Loucy (cell line): ENCODE results near the gene TBC1D12.

Experiments used
- H2AFZ ChIP-seq: fragments of 200-600 bp; sonication (generic); 2 replicates; pipeline ENCODE4 v1.6.0; 2016; ENCODE audit warnings: antibody characterized with exemption, mild to moderate bottlenecking, low read length, moderate library complexity
- H3F3A ChIP-seq: fragments of 200-600 bp; 2 replicates; pipeline ENCODE4 v1.6.0; 2016; ENCODE audit warnings: antibody characterized with exemption, low read depth, mild to moderate bottlenecking
- H3K27me3 ChIP-seq: fragments of 200-600 bp; sonication (generic); 2 replicates; pipeline ENCODE4 v1.6.1; 2014; ENCODE audit warnings: low read length, mild to moderate bottlenecking; ENCODE audit not compliant: insufficient read depth, poor library complexity, severe bottlenecking
- H3K36me3 ChIP-seq: fragments of 200-600 bp; sonication (generic); 2 replicates; pipeline ENCODE4 v1.6.1; 2016; ENCODE audit warnings: low read length; ENCODE audit not compliant: insufficient read depth
- H3K4me1 ChIP-seq: fragments of 200-600 bp; sonication (generic); 2 replicates; pipeline ENCODE4 v1.5.1; 2014; ENCODE audit warnings: low read length, mild to moderate bottlenecking; ENCODE audit not compliant: insufficient read depth, poor library complexity, severe bottlenecking
- H3K4me2 ChIP-seq: fragments of 200-600 bp; sonication (generic); 2 replicates; pipeline ENCODE4 v1.6.0; 2014; ENCODE audit warnings: antibody characterized with exemption, low read length, low read depth, mild to moderate bottlenecking; ENCODE audit not compliant: poor library complexity, severe bottlenecking
- H3K4me3 ChIP-seq: fragments of 200-600 bp; sonication (generic); 2 replicates; pipeline ENCODE4 v1.5.1; 2014; ENCODE audit warnings: low read length, mild to moderate bottlenecking, mixed read lengths; ENCODE audit not compliant: poor library complexity, severe bottlenecking
- H3K79me2 ChIP-seq: fragments of 200-600 bp; sonication (generic); 2 replicates; pipeline ENCODE4 v1.6.1; 2014; ENCODE audit warnings: low read length; ENCODE audit not compliant: insufficient read depth
- H3K9ac ChIP-seq: fragments of 200-600 bp; sonication (generic); 2 replicates; pipeline ENCODE4 v1.6.0; 2014; ENCODE audit warnings: mild to moderate bottlenecking, low read depth, low read length, moderate library complexity; ENCODE audit not compliant: poor library complexity, severe bottlenecking
- H3K9me2 ChIP-seq: fragments of 200-600 bp; sonication (generic); replicated peaks from 2 replicates; pipeline ENCODE4 v1.6.1; 2016; ENCODE audit warnings: low read depth, low read length, mixed read lengths
- H3K9me3 ChIP-seq: fragments of 200-600 bp; sonication (generic); 2 replicates; pipeline ENCODE4 v1.6.1; 2014; ENCODE audit warnings: mild to moderate bottlenecking, antibody characterized with exemption, low read length, low read depth; ENCODE audit not compliant: insufficient read depth
- H4K20me1 ChIP-seq: fragments of 200-600 bp; sonication (generic); 2 replicates; pipeline ENCODE4 v1.6.0; 2014; ENCODE audit warnings: antibody characterized with exemption, low read length, mild to moderate bottlenecking; ENCODE audit not compliant: insufficient read depth, poor library complexity, severe bottlenecking
- CTCF ChIP-seq: fragments of 200-600 bp; sonication (generic); conservative IDR thresholded peaks from 2 replicates; pipeline ENCODE4 v1.5.1; 2014; ENCODE audit warnings: mild to moderate bottlenecking, antibody characterized with exemption, low read length
- EZH2phosphoT487 ChIP-seq: fragments of 200-600 bp; IDR thresholded peaks from 2 replicates; pipeline ENCODE4 v1.6.1; 2018; ENCODE audit warnings: antibody characterized with exemption, mild to moderate bottlenecking, moderate library complexity, borderline replicate concordance

The TBC1D12 gene

GRCh38 chr10:94583124-94583523 lies 180.8 kb downstream of the TBC1D12 start:
- H3K4me1 ChIP-seq, result no peaks in the 10 kb centered on the region
- no peaks in the 10 kb centered on the region for H3K79me2 ChIP-seq
- H3F3A ChIP-seq, result no peaks in the 10 kb centered on the region
- H3K4me3 ChIP-seq, result no peak overlapping the region
- no peak overlapping the region for H3K9ac ChIP-seq
- no peak overlapping the region for H2AFZ ChIP-seq
- peaks cover 41% of the 10 kb centered on the region for H3K36me3 ChIP-seq
- no peaks in the 10 kb centered on the region for H3K9me2 ChIP-seq
- TF ChIP-seq CTCF, result no peak
- no peak for TF ChIP-seq EZH2phosphoT487
- no peaks in the 10 kb centered on the region for H3K9me3 ChIP-seq
- no peak overlapping the region for H3K4me2 ChIP-seq
- peaks cover 3% of the 10 kb centered on the region for H3K27me3 ChIP-seq
- no peaks in the 10 kb centered on the region for H4K20me1 ChIP-seq
